ENCODE data around the gene SSPN.

DNA sequence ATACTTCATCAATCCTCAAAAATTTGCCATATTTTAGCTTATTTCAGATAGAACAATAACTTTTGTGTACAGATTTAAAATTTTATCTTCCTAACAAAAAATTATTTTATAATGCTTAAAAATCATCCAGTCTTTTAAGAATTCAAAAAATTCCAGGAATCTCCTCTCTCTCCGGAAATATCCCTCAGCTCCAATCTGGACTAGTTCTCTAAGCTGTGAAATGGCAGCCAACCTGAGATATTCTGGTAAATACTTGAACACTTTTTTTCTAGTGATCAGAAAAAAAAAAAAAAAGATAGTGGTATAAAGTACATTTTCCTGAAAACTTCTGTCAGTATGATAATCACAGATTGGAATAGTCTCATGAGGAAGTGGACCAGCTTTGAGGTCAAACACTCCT is 57.6 kb downstream of the SSPN start:
- TF ChIP-seq CTCF (IDR thresholded peaks at IDR 0.05; ENCODE audit: insufficient read depth, low read depth, low read length) (no peak), EZH2 (IDR thresholded peaks at IDR 0.05; ENCODE audit: insufficient read depth, low read length) (no peak)
